Left hindlimb (tissue), 1 donor: ENCODE measurements around the gene SPEM1.

Experiments used
- DNase-seq: peaks from one replicate; pipeline ENCODE4 v3.0.0-alpha.2; 2018

Gene SPEM1, protein sequence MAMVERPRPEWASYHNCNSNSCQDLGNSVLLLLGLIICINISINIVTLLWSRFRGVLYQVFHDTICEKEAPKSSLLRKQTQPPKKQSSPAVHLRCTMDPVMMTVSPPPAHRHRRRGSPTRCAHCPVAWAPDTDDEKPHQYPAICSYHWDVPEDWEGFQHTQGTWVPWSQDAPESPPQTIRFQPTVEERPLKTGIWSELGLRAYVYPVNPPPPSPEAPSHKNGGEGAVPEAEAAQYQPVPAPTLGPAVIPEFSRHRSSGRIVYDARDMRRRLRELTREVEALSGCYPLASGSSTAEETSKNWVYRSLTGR

GRCh38 chr17:7419819-7420610 lies at the start of gene SPEM1:
Gene SPEM1, plus strand, starts transcription at chr17:7420324. Its CDS starts 61 bp downstream, at chr17:7420385.
- DNase-seq: no peak

GRCh38 chr17:7370853-7371252 lies 49.3 kb upstream of the SPEM1 start:
- no peak for DNase-seq

- no peak for DNase-seq
Observed at GRCh38 chr17:7374353-7374752, 45.8 kb upstream of the SPEM1 start.

- DNase-seq: no peak
Observed at GRCh38 chr17:7379134-7379533, 41.0 kb upstream of the SPEM1 start.

DNA sequence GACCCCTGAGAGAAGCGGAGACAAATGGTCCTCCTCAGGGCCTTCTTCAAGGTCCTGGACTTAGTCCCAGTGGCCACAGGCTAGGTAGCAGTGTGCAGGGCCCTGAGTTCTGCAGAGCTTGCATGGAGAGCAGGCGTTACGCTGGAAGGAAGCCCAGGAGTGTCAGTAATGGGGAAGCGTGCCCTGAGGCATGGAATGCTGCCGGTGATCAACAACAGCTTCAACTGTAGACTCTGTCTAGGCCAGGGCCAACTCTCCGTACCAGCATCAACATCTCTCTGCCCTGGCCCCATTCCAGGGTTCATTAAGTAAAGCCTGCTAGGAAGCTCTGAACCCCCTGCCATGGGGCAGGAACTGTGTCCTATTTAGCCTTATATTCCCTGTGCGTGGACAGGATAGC lies 39.8 kb upstream of the SPEM1 start:
- peak; percentile 64 for DNase-seq

DNA sequence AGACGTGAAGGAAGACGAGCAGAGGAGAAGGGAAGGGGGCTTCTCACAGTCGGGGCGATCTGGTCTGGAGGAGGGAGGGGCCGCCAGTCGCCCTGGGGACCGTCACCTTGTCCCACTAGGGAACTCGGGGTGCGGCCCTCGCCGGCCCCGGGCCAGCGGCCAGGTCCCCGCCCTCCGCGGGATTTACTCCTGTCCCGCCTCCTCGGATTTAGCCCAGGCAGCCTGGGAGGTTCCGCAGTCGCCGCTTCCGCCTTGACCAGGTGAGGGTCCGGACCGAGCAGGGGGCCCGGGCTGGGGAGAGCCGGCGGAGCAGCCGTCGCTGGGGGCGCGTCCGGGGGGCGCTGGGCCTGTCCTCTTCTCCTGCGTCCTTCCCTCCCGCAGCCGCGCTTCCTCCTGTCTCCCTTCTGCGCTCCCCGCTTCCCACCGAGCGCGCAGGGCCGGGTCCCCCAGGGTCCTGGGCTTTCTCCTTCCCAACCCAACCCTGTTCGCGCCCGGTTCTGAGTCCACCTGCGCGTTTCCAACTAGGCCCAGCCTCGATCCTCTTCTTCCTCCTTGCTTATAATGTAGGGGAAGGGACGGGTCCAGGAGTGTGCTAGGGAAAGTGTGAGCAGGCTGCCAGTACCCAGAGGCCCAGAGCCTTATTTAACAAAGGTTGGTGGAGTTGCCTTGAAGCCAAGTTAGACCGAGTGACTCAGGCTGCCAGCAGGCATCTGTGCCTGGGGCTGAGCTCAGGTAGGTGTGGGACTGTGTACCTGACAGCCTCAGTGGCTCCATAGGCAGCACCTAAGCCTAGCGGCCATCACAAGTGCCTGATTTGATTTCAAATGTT lies 39.1 kb upstream of the SPEM1 start, which contains the start of gene TNK1:
TSS of gene TNK1 (plus strand) at position 235 of the 829 bp plus-strand sequence. CDS start 1,838 bp downstream, outside the sequence.
- DNase-seq: no peak

GRCh38 chr17:7382901-7383300 lies 37.2 kb upstream of the SPEM1 start:
- DNase-seq: no peak

- no peak for DNase-seq
Observed at GRCh38 chr17:7383371-7383741, 36.8 kb upstream of the SPEM1 start.

- DNase-seq: peak; percentile 61
Observed at GRCh38 chr17:7383742-7384488, 36.2 kb upstream of the SPEM1 start.

DNA sequence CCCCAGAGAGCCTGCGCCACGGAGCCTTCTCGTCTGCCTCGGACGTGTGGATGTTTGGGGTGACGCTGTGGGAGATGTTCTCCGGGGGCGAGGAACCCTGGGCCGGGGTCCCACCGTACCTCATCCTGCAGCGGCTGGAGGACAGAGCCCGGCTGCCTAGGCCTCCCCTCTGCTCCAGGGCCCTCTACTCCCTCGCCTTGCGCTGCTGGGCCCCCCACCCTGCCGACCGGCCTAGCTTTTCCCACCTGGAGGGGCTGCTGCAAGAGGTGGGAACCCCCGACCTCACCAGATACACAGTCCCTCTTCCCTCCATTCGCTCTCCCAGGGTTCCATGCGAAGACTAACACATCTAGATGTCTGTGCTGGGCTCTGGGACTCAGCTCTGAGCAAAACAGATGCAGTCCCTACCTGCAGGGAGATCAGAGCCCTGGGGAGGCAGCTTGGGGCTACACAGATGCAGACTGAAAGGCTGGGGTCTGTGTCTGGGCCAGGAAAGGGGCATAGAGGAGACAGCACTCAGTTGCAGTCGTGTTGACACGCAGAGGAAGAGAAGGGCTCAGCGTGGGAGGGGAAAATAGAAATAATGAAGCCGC lies 35.5 kb upstream of the SPEM1 start:
- DNase-seq: no peak

- DNase-seq: no peak
Observed at GRCh38 chr17:7388856-7389255, 31.3 kb upstream of the SPEM1 start.

GRCh38 chr17:7389924-7390910 lies 29.9 kb upstream of the SPEM1 start:
- DNase-seq: no peak

DNA sequence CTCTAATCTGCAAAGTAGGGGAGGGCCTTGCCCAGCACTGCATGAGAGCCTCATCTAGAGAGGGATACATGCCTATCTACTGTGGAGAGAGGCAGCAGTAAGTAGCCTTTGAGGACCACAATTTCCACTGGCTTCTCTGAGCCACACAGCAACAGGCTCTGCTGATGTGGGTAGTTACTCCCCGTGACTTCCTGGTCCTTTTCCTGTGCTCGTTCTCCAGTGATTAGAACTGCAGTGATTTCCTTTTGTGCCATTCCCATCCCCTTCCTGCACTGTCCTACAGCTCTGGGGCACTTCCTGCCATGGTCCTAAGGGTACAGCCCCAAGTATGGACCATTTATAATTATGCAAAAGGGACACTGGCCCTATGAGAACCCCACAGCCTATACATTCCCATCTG lies 28.8 kb upstream of the SPEM1 start:
- DNase-seq: no peak

DNA sequence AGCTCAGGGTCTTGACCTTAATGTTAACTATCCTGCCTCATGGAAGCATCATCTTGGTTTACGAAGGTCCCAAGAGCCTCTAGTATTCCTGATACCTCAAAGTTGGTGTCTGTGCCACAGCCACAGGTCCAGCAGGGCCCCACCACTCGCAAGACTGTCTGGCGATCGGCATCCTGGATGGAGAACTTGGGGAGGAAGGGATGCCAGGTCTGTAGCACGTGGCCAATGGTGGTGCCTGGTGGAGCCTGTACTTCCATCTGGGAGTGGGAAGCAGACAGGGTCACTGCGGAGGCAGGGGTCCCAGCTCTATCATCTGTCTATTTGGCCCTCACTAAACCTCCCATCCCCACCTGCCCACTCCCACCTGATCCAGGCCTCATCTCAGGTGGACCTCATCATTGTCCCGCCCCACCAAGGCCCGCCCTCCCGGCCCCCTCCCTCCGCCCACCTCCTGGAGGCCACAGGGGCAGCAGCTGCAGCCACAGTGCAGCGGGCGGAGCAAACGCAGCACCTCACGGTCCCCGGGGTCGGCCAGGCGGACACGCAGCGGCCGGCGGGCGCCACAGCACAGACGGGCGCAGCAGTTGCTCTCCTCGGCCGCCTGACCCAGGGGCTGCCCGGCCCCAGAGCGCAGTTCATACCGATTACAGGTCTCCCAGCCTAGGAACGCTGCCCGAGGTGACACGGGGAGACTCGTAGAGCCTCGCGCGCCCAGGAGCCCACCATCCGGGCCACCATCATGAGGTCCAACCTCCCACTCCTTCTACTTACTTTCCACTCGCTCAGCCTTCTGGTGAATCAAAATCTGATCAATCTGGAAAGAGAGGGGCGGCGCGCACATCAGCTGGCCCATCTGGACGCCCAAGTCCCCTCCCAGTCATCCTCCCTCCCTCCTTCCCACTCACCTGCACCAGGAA lies 27.2 kb upstream of the SPEM1 start:
- no peak for DNase-seq

DNA sequence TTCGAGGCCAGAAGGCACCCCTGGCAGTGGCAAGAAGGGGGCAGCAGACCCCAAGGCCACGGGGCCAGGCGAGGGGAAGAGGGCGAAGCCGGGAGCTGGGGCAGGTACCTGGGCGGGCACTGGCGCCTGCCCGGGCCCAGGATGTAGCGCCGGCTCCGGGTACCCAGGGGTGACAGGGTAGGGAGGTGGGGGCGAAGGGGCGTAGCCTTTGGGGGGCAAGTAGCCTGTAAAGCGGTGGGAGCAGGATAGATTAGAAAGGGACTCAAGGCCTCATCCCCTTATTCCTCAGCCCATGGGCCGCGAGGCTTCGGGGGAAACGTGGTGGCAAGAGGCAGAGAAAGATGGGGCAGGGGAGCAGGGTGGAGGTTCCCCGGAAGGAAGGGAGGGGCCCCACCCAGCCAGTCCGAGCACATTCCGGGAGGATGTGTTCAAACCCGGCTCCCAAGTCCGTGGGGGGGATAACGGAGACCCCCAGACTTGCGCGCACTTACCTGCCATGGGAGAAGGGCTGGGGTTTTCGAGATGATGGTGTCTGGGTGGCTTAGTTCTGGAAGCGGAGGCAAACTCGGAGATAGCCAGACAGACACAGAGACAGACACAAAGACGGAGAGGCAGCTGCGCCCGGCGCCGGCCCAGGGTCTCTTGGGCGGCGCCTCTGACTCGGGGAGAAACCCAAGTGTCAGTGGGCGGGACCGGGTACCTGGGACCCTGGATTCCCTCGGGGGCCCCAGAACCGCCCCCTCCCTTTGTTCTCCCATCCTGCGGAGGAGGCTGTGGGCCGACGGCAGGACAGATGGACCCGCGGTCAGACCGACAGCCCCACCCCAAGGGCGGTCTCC lies 26.3 kb upstream of the SPEM1 start:
- no peak for DNase-seq

DNA sequence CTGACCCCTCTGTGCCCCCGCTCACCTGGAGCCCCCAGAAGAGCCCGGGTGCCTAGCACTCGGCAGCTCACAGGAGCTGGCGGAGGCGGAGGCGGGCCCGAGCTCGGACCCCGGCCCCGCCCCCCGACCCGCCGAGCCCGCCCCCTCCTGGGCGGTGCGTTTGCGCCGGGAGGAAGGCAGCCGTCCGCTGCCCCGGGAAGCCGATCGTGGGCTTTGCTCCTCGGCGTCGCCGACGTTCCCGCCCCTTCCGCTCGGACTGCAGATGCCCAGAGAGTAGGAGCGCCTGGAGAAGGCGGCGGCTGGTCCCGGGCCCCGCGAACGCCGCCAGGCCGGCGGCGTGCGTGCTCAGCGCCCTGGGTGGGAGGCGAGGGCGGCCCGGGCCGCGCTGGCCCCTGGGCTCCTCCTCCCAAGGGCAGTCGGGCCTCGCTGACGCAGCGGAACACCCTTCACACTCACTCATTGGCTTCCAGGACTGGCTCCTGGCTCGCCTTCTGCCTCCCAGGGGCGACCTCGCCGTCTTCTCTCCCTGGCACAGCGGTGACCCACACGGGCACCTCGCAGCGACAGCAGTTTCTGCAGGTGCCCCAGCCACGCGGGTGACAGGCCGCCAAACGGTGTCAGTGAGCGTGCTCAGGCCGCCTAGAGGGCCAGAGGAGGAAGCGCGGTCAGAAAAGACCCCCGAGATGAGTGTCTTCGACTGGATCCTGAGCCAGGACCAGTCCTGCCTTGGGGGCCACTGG lies 25.5 kb upstream of the SPEM1 start, which contains the start of gene PLSCR3:
TSS of gene PLSCR3 (minus strand) at position 74 of the 740 bp plus-strand sequence. CDS start 415 bp downstream, outside the sequence.
- DNase-seq: peak; percentile 92

DNA sequence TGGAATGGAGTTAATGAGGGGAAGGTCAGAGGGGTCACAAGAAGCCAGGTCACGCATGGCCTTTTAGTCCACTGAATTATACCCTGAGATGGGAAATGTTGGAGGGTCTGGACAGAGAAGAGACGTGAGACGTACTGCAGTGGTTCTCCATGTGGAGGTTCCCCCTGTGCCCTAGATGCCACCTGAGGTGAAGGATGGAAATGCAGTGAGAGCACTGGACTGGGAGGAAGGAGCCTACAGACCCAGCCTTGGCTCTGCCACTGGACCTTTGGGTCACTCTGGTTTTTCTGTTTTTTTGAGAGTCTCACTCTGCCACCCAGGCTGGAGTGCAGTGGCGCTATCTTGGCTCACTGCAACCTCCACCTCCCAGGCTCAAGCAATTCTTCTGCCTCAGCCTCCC lies 24.0 kb upstream of the SPEM1 start:
- DNase-seq: peak; percentile 18

GRCh38 chr17:7398612-7399011 lies 21.5 kb upstream of the SPEM1 start:
- peak; percentile 7 for DNase-seq
